ENCODE measurements around the gene RPS16. TPM values are rescaled to one million over a fixed set of nuclear protein-coding genes. Genes with fewer than 3 reads are reported as not detected.

RPS16 gene
- total and polyA plus RNA-seq, 9 of the 15 experiments (the other 6 are each of a cell fraction or from before 2014, with no cell fraction given), result 82.6 to 3,671 (median 2,204) TPM

DNA sequence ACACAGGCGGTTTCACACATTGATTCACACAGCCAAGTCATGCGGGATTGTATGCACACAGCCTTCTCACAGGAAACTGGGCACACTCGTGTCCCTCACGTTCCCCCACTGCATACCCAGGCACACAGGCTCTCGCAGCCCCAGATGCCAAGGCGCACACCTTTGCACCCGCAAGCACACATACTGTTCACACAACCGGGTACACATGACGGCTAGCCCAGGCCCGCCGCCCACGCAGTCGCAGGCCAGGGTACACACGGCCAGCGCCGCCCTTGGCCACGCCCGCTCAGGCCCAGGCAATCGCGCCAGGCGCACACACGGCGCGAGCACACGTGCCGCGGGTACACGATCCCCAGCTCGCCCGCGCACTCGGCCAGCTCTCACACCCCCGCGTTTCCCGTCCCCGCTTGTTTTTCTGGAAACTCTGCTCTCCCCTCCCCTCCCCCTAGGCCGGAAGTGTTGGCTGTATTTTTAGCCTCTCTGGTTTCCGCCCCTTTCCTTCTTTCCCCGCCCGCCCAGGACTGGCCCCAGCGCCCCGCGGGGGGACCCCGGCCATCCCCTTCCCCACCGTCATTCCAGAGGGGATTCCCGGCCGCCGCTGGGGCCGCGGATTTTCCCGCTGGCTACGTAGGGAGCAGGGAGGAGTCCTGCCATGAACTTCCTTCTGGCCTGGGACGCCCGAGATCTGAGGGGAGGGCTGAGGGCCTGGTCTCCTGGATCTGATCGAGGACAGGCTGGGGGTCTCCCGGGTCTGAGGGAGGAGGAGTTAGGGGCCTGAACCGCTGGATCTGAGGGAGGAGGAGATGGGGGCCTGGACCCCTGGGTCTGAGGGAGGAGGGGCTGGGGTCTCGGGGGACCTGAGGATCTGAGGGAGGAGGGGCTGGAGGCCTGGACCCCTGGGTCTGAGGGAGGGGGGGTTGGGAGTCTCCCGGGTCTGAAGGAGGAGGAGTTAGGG is 33.1 kb downstream of the RPS16 start (continued):
- peak; percentile 46; the same call in 1 of the 2 replicates for TF ChIP-seq RUNX1 (IDR thresholded peaks at IDR 0.05; ENCODE audit: low read depth)
- TF ChIP-seq ZC3H8 (IDR thresholded peaks at IDR 0.05), result no peak
- TF ChIP-seq MBD2 (IDR thresholded peaks at IDR 0.05; ENCODE audit: borderline replicate concordance, low read depth), result 0 out of 2 replicates have a peak, but pooled peaks have one; percentile 14
- TF ChIP-seq MYNN (IDR thresholded peaks at IDR 0.05), result peak; percentile 78; the same call in 1 of the 2 replicates
- TF ChIP-seq MYNN (CRISPR knock-in tag; IDR thresholded peaks at IDR 0.05), result no peak
- peak in 2 of 3 experiments; percentile 32 to 38 for TF ChIP-seq YY1 (IDR thresholded peaks at IDR 0.05; ENCODE audit: borderline replicate concordance in 1 of 3, control insufficient read depth in 1 of 3, extremely low read depth in 1 of 3, insufficient read depth in 3 of 3, insufficient read length in 1 of 3, insufficient replicate concordance in 2 of 3, low read depth in 1 of 3, low read length in 2 of 3)
- peak; percentile 67; the same call in 1 of the 2 replicates for TF ChIP-seq ATF7 (IDR thresholded peaks at IDR 0.05)
- 0 out of 2 replicates have a peak, but pooled peaks have one; percentile 49 for TF ChIP-seq KLF1 (tag; IDR thresholded peaks at IDR 0.05)
- TF ChIP-seq, protein P1, sequence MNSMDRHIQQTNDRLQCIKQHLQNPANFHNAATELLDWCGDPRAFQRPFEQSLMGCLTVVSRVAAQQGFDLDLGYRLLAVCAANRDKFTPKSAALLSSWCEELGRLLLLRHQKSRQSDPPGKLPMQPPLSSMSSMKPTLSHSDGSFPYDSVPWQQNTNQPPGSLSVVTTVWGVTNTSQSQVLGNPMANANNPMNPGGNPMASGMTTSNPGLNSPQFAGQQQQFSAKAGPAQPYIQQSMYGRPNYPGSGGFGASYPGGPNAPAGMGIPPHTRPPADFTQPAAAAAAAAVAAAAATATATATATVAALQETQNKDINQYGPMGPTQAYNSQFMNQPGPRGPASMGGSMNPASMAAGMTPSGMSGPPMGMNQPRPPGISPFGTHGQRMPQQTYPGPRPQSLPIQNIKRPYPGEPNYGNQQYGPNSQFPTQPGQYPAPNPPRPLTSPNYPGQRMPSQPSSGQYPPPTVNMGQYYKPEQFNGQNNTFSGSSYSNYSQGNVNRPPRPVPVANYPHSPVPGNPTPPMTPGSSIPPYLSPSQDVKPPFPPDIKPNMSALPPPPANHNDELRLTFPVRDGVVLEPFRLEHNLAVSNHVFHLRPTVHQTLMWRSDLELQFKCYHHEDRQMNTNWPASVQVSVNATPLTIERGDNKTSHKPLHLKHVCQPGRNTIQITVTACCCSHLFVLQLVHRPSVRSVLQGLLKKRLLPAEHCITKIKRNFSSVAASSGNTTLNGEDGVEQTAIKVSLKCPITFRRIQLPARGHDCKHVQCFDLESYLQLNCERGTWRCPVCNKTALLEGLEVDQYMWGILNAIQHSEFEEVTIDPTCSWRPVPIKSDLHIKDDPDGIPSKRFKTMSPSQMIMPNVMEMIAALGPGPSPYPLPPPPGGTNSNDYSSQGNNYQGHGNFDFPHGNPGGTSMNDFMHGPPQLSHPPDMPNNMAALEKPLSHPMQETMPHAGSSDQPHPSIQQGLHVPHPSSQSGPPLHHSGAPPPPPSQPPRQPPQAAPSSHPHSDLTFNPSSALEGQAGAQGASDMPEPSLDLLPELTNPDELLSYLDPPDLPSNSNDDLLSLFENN (IDR thresholded peaks at IDR 0.05; ENCODE audit: low read depth in 2 of 2, low read length in 2 of 2), result peak in 1 of 2 experiments; percentile 46; a peak in 1 of 4 replicates
- TF ChIP-seq, protein P2, sequence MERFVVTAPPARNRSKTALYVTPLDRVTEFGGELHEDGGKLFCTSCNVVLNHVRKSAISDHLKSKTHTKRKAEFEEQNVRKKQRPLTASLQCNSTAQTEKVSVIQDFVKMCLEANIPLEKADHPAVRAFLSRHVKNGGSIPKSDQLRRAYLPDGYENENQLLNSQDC (CRISPR knock-in tag; IDR thresholded peaks at IDR 0.05), result no peak
- TF ChIP-seq, protein P3, sequence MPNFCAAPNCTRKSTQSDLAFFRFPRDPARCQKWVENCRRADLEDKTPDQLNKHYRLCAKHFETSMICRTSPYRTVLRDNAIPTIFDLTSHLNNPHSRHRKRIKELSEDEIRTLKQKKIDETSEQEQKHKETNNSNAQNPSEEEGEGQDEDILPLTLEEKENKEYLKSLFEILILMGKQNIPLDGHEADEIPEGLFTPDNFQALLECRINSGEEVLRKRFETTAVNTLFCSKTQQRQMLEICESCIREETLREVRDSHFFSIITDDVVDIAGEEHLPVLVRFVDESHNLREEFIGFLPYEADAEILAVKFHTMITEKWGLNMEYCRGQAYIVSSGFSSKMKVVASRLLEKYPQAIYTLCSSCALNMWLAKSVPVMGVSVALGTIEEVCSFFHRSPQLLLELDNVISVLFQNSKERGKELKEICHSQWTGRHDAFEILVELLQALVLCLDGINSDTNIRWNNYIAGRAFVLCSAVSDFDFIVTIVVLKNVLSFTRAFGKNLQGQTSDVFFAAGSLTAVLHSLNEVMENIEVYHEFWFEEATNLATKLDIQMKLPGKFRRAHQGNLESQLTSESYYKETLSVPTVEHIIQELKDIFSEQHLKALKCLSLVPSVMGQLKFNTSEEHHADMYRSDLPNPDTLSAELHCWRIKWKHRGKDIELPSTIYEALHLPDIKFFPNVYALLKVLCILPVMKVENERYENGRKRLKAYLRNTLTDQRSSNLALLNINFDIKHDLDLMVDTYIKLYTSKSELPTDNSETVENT (CRISPR knock-in tag; IDR thresholded peaks at IDR 0.05), result peak; percentile 25; the same call in 1 of the 2 replicates
- TF ChIP-seq CCNT2 (IDR thresholded peaks at IDR 0.05; ENCODE audit: borderline replicate concordance, extremely low read depth, insufficient read length, low read depth, low read length), result peak; percentile 97
- TF ChIP-seq, protein P4, sequence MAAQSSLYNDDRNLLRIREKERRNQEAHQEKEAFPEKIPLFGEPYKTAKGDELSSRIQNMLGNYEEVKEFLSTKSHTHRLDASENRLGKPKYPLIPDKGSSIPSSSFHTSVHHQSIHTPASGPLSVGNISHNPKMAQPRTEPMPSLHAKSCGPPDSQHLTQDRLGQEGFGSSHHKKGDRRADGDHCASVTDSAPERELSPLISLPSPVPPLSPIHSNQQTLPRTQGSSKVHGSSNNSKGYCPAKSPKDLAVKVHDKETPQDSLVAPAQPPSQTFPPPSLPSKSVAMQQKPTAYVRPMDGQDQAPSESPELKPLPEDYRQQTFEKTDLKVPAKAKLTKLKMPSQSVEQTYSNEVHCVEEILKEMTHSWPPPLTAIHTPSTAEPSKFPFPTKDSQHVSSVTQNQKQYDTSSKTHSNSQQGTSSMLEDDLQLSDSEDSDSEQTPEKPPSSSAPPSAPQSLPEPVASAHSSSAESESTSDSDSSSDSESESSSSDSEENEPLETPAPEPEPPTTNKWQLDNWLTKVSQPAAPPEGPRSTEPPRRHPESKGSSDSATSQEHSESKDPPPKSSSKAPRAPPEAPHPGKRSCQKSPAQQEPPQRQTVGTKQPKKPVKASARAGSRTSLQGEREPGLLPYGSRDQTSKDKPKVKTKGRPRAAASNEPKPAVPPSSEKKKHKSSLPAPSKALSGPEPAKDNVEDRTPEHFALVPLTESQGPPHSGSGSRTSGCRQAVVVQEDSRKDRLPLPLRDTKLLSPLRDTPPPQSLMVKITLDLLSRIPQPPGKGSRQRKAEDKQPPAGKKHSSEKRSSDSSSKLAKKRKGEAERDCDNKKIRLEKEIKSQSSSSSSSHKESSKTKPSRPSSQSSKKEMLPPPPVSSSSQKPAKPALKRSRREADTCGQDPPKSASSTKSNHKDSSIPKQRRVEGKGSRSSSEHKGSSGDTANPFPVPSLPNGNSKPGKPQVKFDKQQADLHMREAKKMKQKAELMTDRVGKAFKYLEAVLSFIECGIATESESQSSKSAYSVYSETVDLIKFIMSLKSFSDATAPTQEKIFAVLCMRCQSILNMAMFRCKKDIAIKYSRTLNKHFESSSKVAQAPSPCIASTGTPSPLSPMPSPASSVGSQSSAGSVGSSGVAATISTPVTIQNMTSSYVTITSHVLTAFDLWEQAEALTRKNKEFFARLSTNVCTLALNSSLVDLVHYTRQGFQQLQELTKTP (IDR thresholded peaks at IDR 0.05; ENCODE audit: low read depth in 1 of 2, partially characterized antibody in 2 of 2), result peak in 1 of 2 experiments; percentile 92
- TF ChIP-seq CBFA2T3 (IDR thresholded peaks at IDR 0.05), result peak; percentile 71
- TF ChIP-seq HDGF (IDR thresholded peaks at IDR 0.05), result no peak
- TF ChIP-seq MTA1 (IDR thresholded peaks at IDR 0.05; ENCODE audit: borderline replicate concordance), result peak; percentile 78; the same call in 1 of the 2 replicates

Data from K562 (cell line).